Measurements from ENCODE around the gene LRRTM4.

GRCh38 chr2:77513191-77513590, 9.0 kb downstream of the LRRTM4 start:
- no peak for TF ChIP-seq CTCF (conservative IDR thresholded peaks at IDR 0.05; ENCODE audit: low read length)
- TF ChIP-seq EZH2phosphoT487 (IDR thresholded peaks at IDR 0.05; ENCODE audit: borderline replicate concordance, low read depth, low read length) = no peak
